ENCODE data around the gene GABBR2.

GRCh38 chr9:98634685-98635336 lies 73.9 kb downstream of the GABBR2 start:
- no peak for TF ChIP-seq CTCF (optimal IDR thresholded peaks at IDR 0.05 in 1 of 3, IDR thresholded peaks at IDR 0.05 in 1 of 3, conservative IDR thresholded peaks at IDR 0.05 in 1 of 3; ENCODE audit: extremely low read depth in 1 of 3, insufficient read depth in 2 of 3, low read length in 3 of 3)
- no peak for TF ChIP-seq EZH2 (IDR thresholded peaks at IDR 0.05; ENCODE audit: low read length)
